ENCODE measurements around the gene P2RX5.

Gene P2RX5

DNA sequence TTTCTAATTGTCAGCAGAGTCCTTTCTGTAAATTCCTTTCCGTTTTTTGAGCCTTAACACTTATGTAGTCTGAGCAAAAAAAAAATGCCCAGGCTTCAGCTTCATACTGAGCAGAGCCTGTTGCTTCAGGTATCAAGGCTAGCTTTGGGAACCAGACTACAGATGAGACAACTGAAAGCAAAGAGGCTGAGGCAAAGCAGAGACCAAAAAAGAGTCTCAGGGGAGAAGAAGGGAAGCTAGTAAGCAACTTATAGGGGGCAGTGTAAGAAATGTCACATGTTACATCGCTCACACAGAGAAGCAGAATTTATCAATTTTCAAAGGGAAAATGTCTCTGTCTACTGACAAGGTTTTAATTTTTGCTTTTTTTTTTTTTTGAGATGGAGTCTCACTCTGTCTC lies 31.1 kb upstream of the P2RX5 start:
- Histone ChIP-seq H3K4me3 (ENCODE audit: low read depth in 1 of 2, low read length in 1 of 2) (no peak overlapping the region), H3K9me3 (no peaks in the 10 kb centered on the region), H3K4me1 (ENCODE audit: control insufficient read depth in 1 of 2, insufficient read depth in 1 of 2, low read depth in 1 of 2, low read length in 1 of 2) (peaks cover 23 to 24% of the 10 kb centered on the region in 2 experiments), H3K36me3 (peaks cover 6% of the 10 kb centered on the region), H3K27me3 (no peaks in the 10 kb centered on the region), H3K27ac (no peak overlapping the region)
- TF ChIP-seq CTCF (IDR thresholded peaks at IDR 0.05): no peak

DNA sequence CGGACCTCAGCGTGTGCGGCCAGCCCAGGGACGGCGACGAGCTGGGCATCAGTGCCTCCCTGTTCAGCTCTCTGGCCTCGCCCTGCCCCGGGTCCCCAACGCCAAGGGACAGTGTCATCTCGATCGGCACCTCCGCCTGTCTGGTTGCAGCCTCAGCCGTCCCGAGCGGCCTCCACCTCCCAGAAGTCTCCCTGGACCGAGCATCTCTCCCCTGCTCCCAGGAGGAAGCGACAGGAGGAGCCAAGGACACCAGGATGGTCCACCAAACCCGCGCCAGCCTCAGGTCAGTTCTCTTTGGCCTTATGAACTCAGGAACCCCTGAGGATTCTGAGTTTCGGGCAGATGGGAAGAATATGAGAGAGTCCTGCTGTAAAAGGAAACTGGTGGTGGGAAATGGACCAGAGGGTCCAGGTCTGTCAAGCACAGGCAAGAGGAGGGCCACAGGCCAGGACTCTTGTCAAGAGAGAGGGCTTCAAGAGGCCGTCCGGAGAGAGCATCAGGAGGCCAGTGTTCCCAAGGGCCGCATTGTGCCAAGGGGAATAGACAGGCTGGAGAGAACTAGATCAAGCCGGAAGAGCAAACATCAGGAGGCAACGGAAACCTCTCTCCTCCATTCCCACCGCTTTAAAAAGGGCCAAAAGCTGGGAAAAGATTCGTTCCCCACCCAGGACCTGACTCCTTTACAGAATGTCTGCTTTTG lies 28.6 kb upstream of the P2RX5 start:
- H3K4me1 ChIP-seq (ENCODE audit: control insufficient read depth in 1 of 2, insufficient read depth in 1 of 2, low read depth in 1 of 2, low read length in 1 of 2): peaks cover 37 to 38% of the 10 kb centered on the region in 2 experiments
- peaks cover 6% of the 10 kb centered on the region for H3K36me3 ChIP-seq
- no peak for TF ChIP-seq CTCF (IDR thresholded peaks at IDR 0.05)
- H3K27ac ChIP-seq: no peak overlapping the region
- H3K9me3 ChIP-seq: no peaks in the 10 kb centered on the region
- H3K27me3 ChIP-seq: no peaks in the 10 kb centered on the region
- peak overlapping the region; percentile 90 to 94 for H3K4me3 ChIP-seq (ENCODE audit: low read depth in 1 of 2, low read length in 1 of 2)

DNA sequence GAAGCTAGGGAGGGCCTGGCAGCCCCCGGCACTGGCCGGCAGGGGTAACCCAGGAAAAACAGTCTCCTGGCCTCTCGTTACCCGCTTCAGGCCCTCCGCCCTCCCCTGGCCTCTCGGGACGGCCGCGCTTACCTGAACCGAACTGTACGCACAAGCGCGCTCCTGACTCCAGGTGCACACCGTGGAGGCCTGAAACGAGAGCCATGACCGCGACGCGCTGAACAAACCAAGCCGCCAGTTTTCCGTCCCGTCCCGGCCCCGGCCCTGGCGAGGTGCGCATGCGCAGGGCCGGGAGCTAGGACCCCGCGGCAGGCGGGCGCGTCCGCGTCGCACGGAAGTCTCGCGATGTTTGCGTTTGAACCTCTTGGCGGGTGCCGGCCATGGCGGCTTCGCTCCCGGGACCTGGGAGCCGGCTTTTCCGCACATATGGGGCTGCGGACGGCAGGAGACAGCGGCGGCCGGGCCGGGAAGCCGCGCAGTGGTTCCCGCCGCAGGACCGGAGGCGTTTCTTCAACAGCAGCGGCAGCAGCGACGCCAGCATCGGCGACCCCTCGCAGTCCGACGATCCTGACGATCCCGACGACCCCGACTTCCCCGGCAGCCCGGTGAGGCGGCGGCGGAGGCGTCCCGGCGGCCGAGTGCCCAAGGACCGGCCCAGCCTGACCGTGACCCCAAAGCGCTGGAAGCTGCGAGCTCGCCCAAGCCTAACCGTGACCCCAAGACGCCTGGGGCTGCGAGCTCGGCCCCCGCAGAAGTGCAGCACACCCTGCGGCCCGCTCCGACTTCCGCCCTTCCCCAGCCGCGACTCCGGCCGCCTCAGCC lies 27.8 kb upstream of the P2RX5 start, which contains the start of gene HASPIN:
HASPIN (plus strand) TSS at position 348 of the 822 bp plus-strand sequence; CDS start at position 381, 33 bp downstream.
- Histone ChIP-seq H3K27ac (peak within 1 kb of the TSS; percentile 87), H3K36me3 (peaks cover 6% of the 10 kb centered on the region), H3K27me3 (no peaks in the 10 kb centered on the region), H3K9me3 (no peaks in the 10 kb centered on the region), H3K4me1 (ENCODE audit: control insufficient read depth in 1 of 2, insufficient read depth in 1 of 2, low read depth in 1 of 2, low read length in 1 of 2) (peaks cover 37 to 38% of the 10 kb centered on the region in 2 experiments), H3K4me3 (ENCODE audit: low read depth in 1 of 2, low read length in 1 of 2) (peak within 1 kb of the TSS; percentile 90 to 94)
- peak; percentile 48 for TF ChIP-seq CTCF (IDR thresholded peaks at IDR 0.05)

DNA sequence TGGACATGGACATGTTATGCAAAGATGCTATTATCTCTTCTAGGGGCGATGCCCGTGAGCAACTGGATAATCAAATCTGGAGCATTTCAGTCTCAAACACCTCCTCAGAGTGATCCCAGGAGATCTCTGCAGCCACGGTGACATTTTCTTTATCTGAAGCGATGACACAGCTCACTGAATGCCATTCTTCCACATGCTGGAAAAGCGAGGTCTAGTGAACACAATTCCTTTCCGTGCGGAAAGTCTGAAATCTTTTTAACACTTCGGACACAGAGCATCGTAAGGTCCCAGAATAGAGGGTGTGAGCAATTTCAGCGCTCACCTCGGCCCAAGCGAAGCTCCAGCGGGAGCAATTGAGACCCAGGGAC lies 27.2 kb upstream of the P2RX5 start:
- TF ChIP-seq CTCF (IDR thresholded peaks at IDR 0.05): no peak
- H3K9me3 ChIP-seq: no peaks in the 10 kb centered on the region
- H3K4me3 ChIP-seq (ENCODE audit: low read depth in 1 of 2, low read length in 1 of 2): peak overlapping the region; percentile 90 to 94
- peaks cover 37 to 38% of the 10 kb centered on the region in 2 experiments for H3K4me1 ChIP-seq (ENCODE audit: control insufficient read depth in 1 of 2, insufficient read depth in 1 of 2, low read depth in 1 of 2, low read length in 1 of 2)
- H3K27me3 ChIP-seq: no peaks in the 10 kb centered on the region
- peaks cover 6% of the 10 kb centered on the region for H3K36me3 ChIP-seq
- peak overlapping the region; percentile 87 for H3K27ac ChIP-seq

DNA sequence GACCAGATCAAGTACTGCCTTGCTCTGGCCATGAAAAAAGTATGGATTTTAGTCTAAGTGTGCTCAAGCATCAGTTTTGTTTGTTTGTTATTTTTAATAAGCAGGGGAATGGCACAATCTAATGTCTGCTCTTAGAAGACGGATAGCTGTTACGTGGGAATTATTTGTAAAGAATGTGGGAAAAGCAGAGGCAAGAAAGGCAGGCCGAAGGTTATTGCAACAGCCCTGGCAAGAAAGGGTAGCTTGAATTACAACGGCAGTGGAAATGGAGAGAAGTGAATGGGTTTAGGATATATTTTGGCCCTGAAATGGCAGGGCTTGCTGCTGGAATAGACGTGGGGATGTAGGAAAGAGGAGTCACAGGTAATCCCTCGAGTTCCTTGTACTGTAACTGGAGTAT lies 26.8 kb upstream of the P2RX5 start:
- H3K4me1 ChIP-seq (ENCODE audit: control insufficient read depth in 1 of 2, insufficient read depth in 1 of 2, low read depth in 1 of 2, low read length in 1 of 2): peaks cover 37 to 38% of the 10 kb centered on the region in 2 experiments
- peaks cover 6% of the 10 kb centered on the region for H3K36me3 ChIP-seq
- TF ChIP-seq CTCF (IDR thresholded peaks at IDR 0.05): no peak
- H3K27me3 ChIP-seq: no peaks in the 10 kb centered on the region
- H3K4me3 ChIP-seq (ENCODE audit: low read depth in 1 of 2, low read length in 1 of 2): peak overlapping the region; percentile 90 to 94
- H3K9me3 ChIP-seq: no peaks in the 10 kb centered on the region
- peak overlapping the region; percentile 87 for H3K27ac ChIP-seq

Data from neutrophil (primary cell).